ENCODE data around the gene GMEB2. TPM values are rescaled to one million over a fixed set of nuclear protein-coding genes. Genes with fewer than 3 reads are reported as not detected.

Gene GMEB2
- total RNA-seq, 1 experiment from 2014 or later = 14.3 TPM

GRCh38 chr20:63566395-63567135 is 60.3 kb downstream of the GMEB2 start:
- Histone ChIP-seq H3K27me3 (ENCODE audit: insufficient read depth, low read length) (no peaks in the 10 kb centered on the region), H3K27ac (ENCODE audit: insufficient read length, low read depth, low read length) (no peak overlapping the region), H3K79me2 (ENCODE audit: insufficient read depth, low read length) (no peaks in the 10 kb centered on the region), H2AK5ac (ENCODE audit: insufficient read length, low read length) (no peak overlapping the region), H4K8ac (replicated peaks; ENCODE audit: insufficient read length, low read depth, low read length) (no peak overlapping the region), H3K56ac (ENCODE audit: insufficient read length, low read depth, low read length) (no peak overlapping the region), H2BK15ac (ENCODE audit: low read depth, low read length) (no peak overlapping the region), H3K9me3 (ENCODE audit: control insufficient read depth, low read depth, low read length) (no peaks in the 10 kb centered on the region), H2BK5ac (ENCODE audit: insufficient read length, low read length) (no peak overlapping the region), H2BK12ac (ENCODE audit: insufficient read length, low read depth, low read length) (no peak overlapping the region), H3K18ac (ENCODE audit: insufficient read length, low read depth, low read length) (no peak overlapping the region), H2BK20ac (ENCODE audit: low read depth, low read length, poor library complexity, severe bottlenecking) (no peak overlapping the region), H3K23ac (ENCODE audit: insufficient read length, low read depth, low read length) (no peak overlapping the region), H3T11ph (ENCODE audit: low read length) (no peak overlapping the region), H3K14ac (ENCODE audit: insufficient read depth, low read length) (no peak overlapping the region), H2BK120ac (ENCODE audit: low read depth, low read length, poor library complexity, severe bottlenecking) (no peak overlapping the region), H3K79me1 (ENCODE audit: insufficient read depth, low read depth, low read length, poor library complexity, severe bottlenecking) (no peaks in the 10 kb centered on the region), H4K5ac (ENCODE audit: insufficient read length, low read depth, low read length) (no peak overlapping the region), H3K4me1 (ENCODE audit: insufficient read depth, low read length) (no peaks in the 10 kb centered on the region), H3K4me2 (ENCODE audit: insufficient read depth, insufficient read length, low read length) (no peak overlapping the region), H4K91ac (ENCODE audit: insufficient read length, low read depth, low read length) (no peak overlapping the region), H3K9ac (ENCODE audit: extremely low read depth, insufficient read length, low read length) (no peak overlapping the region), H3K4ac (ENCODE audit: low read depth, low read length) (no peak overlapping the region), H4K20me1 (ENCODE audit: control insufficient read depth, insufficient read depth, insufficient read length) (no peaks in the 10 kb centered on the region), H2AFZ (ENCODE audit: low read length) (no peak overlapping the region), H3K23me2 (ENCODE audit: insufficient read length, low read depth, low read length, poor library complexity, severe bottlenecking) (no peaks in the 10 kb centered on the region)
- Mint-ChIP-seq H3K27me3 (ENCODE audit: low read depth) (no peaks in the 10 kb centered on the region), H3K36me3 (ENCODE audit: insufficient read depth in 1 of 3, low read depth in 3 of 3) (no peaks in the 10 kb centered on the region), H3K4me1 (no peaks in the 10 kb centered on the region), H3K9me3 (no peaks in the 10 kb centered on the region), H3K27ac (no peak overlapping the region), H3K4me3 (no peak overlapping the region)
- no peak for DNase-seq
- no peak for TF ChIP-seq CTCF (conservative IDR thresholded peaks at IDR 0.05)
- no CpG with 5 or more reads among the region's 46 CpGs for WGBS (ENCODE audit: extremely low coverage, insufficient read length, low lambda C conversion rate)
